Bronchial smooth muscle cell (primary cell): Measurements from ENCODE around the gene USH1C. TPM values are rescaled to one million over a fixed set of nuclear protein-coding genes. Genes with fewer than 3 reads are reported as not detected.

Experiments used
- total RNA-seq: library from RNA; depleted of rRNA; stranded (reverse); fragments of >200 nt; gene quantifications from 2 replicates; pipeline ENCODE4 v1.2.1, GENCODE V29; 2014

USH1C gene
- total RNA-seq = not detected in 2 replicates

DNA sequence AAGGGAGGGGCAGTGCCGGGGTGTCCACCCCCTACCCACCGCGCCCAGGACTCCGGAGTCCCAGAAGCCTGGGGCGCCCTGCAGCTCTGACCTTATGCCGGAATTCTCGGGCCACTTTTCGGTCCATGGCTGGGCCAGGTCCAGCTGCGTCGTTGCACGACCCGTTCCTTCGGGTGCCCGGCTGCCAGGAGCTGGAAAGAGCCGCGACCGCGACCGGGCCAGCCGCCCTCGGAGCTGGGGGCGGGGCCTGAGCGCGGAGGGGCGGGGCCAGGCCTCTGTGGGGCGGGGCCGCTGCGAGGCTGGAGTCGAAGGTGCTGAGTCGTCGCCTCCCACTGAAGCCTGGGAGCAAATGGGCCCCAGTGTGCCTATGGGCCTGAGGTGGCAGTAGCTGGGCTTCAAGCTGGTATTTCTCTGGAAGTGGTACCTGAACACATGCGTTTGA, at the start of gene USH1C:
USH1C (minus strand) TSS at position 236 of the 442 bp plus-strand sequence; CDS start at position 127, 109 bp downstream.

DNA sequence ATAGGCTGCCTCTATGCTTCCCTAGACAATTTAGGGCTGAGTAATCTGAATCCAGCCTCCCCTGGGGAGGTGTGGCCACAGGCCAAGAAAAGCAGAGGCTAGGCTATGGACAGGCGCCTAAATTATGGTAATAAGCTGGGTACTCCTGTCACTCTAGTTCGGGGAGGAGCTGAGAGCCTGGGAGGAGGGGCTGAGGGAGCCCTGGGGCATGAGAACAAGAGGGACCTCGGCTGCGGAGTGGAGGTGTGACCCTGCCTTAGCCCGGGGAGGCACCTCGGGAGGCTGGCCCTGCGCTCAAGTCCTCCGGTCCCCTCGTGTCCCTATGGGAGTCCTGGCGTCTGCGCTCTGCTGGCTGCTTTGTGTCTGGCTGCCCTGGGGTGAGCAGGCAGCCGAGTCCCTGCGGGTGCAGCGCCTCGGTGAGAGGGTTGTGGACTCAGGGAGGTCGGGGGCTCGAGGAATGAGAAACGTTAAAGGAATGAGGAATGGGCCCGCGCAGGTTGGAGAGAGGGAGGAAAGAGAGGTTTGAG, 2.9 kb upstream of the USH1C start, which contains the start of gene OTOG:
OTOG (plus strand) TSS at position 209 of the 527 bp plus-strand sequence; CDS start at position 323, 114 bp downstream.

DNA sequence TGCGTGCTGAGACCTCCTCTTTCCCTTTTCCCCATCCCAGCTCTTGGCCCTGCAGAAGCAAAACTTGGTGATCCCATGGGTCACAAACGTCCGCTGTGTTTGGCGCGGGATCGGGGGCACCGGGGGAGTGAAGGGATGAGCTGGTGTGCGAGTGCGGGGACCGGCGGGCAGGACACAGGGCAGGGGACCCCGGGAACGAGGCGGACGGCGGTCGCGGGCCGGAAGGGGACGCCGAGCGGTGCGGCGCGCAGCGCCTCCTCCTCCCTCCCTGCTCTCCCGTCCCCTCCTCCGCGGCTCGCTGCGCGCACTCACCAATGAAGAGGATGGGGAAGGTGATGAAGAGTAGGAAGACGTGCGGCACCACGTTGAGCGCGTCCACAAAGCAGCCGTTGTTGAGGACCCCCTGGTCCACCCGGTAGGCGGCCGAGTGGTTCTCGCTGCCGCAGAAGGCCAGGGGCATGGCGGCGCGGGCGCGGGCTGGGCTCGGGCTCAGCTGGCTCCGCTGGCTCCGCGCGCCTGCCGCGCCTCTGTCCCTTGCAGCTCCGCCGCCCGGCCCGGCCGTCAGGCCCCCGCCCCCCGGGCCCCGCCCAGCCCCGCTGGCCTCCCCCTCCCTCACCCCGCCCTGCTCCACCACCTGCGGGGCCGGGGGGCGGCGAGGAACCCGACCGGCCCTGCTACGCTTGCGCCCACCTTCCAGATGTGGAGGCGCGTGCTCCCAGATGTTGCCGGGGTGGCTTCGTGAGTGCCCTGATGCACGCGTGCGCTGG, 67.7 kb downstream of the USH1C start, which contains the start of gene ABCC8:
ABCC8 (minus strand) TSS at position 529 of the 767 bp plus-strand sequence; CDS start at position 460, 69 bp downstream.

Other genes with a start within 250 kb of the USH1C start
- gene NCR3LG1, start 192.6 kb downstream of the USH1C start, total RNA-seq = 1.3 and 2.2 TPM in 2 replicates
- not detected in 2 replicates for gene KCNJ11, start 155.8 kb downstream of the USH1C start, total RNA-seq
- not detected in 2 replicates for gene ABCC8, start 67.6 kb downstream of the USH1C start, total RNA-seq
- not detected in 2 replicates for gene OTOG, start 2.8 kb upstream of the USH1C start, total RNA-seq
- not detected in 2 replicates for gene MYOD1, start 175.2 kb upstream of the USH1C start, total RNA-seq
- gene KCNC1, start 190.4 kb upstream of the USH1C start, total RNA-seq = under 0.01 TPM in 1 of 2 replicates, not detected in the other